Suppressor macrophage treated with lipopolysaccharide for 4 hours (primary cell): ENCODE measurements around the gene FBXO3.
A peak's percentile ranks its signal among the peaks of the same experiment; 100 is the strongest.
"Not testable (repeated sequence)": the region's sequence is repeated elsewhere in the genome, so short reads cannot be mapped to it uniquely, and the experiment has no call there.

Experiments
- DNase-seq: peaks from one replicate; pipeline ENCODE4 v3.0.0-alpha.2; 2020

The FBXO3 gene

GRCh38 chr11:33725496-33725895, 48.8 kb downstream of the FBXO3 start:
- no peak for DNase-seq

DNA sequence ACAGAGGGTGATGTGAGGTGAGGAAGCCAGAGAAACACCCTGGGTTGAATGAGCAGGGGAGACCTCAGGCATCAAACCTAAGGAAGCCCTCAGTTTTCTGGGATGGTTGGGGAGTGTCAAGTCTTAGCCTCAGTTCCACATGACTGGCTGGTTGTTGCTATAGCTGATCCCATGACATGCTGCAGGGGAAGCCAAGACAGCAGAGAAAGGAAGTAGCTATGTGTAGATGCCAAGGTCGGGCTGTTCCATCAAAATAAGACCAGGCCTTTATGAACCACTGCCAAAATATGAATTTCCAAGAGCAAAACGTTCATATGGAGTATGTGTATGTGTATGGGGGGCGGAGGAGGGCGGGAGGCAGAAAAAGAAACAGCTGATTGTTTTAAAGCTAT, 49.7 kb downstream of the FBXO3 start:
- DNase-seq = peak; percentile 73

- DNase-seq = peak; percentile 92
These were observed 51.0 kb downstream of the FBXO3 start for GRCh38 chr11:33723238-33723881.

DNA sequence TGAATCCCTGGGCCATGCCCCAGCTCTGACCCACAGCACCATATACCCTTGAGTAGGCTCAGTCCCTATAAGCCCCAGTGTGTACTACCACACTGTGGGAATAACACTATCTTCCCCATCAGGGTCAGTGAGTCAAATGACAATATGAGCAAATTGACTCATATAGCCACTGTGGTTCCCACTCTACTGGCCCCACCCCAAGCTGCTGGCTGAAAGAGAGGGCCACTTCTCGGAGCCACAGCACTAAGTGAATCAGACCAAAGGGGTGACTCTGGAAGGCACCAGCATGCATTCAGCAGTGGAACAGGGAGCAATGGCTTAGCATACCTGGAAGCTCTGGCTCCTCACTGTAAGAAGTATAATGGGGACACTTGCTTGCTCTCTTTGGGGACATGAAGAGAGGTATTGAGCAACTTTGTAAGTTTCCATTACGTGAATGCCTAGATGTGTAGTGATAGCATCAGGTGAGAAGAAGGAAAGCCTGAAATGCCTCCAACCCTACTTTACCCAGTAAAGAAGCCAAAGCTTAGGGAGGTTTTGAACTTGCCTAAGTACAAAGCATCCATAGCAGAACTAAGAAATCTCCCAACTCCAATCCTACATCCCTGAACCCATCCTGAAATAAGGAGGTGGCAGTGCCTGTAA, 51.6 kb downstream of the FBXO3 start:
- DNase-seq = peak; percentile 94

GRCh38 chr11:33721984-33722383, 52.3 kb downstream of the FBXO3 start:
- DNase-seq = no peak

DNA sequence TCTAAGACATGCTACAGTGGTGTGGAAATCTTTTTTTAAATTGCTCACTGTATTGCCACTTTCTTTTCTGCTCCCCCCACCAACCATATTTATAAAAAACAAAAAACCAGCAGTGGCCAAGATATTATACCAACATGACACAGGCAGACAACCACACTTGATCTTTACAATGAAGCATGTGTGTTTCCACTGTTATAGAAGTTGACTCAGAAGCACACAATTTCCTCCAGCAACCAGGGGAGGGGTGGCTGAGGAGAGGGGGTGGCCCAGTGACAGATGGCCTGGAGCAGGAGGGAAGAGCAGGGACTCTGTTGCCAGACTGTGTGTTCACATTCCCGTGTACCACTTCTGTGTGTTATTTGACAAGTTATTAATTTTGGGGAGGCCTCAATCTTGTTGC, 52.9 kb downstream of the FBXO3 start:
- DNase-seq = peak; percentile 80

DNA sequence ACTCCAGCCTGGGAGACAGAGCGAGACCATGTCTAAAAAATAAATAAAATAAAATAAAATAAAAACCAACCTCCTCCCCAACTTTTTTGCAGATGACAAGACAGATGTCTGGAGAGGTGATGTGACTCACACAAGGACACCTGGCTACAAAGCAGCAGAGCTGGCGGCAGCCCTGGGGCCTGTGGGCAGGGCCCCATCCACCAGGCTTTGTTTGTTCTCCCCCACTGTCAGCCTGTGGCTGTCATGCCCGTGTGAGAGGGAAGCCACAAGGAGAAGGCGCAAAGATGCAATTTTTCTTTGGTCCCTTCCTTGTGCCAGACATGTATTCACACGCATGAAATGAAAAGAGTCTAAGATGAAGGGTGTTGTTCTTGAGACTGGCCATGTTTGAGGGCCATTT, 54.7 kb downstream of the FBXO3 start:
- DNase-seq = no peak

GRCh38 chr11:33718440-33718839, 55.9 kb downstream of the FBXO3 start:
- DNase-seq = no peak

GRCh38 chr11:33716243-33716642, 58.1 kb downstream of the FBXO3 start:
- DNase-seq = no peak

GRCh38 chr11:33713856-33714398, 60.4 kb downstream of the FBXO3 start:
- no peak for DNase-seq

- DNase-seq = no peak
These were observed 61.0 kb downstream of the FBXO3 start for GRCh38 chr11:33713151-33713855.

DNA sequence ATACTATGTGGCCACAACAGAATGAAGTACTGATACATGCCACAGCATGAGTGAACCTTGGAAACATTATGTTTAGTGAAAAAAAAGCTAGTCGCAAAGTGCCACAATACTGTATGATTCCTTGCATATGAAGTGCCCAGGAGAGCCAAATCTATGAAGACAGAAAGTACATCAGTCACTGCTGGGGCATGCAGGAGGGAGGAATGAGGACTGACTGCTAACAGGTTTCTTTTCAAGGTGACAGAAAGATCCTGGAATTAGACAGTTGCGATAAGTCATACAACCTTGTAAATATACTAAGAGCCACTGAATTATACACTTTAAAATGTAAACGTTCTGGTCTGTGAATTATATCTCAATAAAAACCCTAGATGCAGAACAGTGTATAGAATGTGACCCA, 61.9 kb downstream of the FBXO3 start:
- DNase-seq = no peak

GRCh38 chr11:33709466-33709865, 64.9 kb downstream of the FBXO3 start:
- DNase-seq = no peak

DNA sequence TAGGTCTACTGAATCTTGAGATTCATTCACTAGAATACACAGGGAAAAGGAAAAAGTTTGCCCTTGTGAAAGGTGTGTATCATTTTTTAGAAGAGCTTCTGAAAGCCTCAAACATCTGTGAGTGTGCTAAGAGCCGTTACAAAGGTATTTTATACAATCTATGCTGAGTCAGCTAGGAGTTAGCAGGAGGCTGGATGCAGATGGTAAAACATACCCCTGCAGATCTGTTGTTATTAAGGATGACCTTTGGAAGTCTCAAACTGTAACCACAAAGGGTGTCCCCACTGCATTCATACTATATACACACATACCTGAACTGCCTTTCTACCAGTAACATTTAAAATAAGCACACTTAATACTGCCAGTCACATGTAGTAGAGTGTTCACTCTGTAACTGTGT, 65.3 kb downstream of the FBXO3 start:
- no peak for DNase-seq

- DNase-seq = not testable (repeated sequence)
These were observed 66.5 kb downstream of the FBXO3 start for GRCh38 chr11:33707831-33708230.

GRCh38 chr11:33706966-33707365, 67.4 kb downstream of the FBXO3 start:
- DNase-seq = no peak

GRCh38 chr11:33706546-33706945, 67.8 kb downstream of the FBXO3 start:
- no peak for DNase-seq

DNA sequence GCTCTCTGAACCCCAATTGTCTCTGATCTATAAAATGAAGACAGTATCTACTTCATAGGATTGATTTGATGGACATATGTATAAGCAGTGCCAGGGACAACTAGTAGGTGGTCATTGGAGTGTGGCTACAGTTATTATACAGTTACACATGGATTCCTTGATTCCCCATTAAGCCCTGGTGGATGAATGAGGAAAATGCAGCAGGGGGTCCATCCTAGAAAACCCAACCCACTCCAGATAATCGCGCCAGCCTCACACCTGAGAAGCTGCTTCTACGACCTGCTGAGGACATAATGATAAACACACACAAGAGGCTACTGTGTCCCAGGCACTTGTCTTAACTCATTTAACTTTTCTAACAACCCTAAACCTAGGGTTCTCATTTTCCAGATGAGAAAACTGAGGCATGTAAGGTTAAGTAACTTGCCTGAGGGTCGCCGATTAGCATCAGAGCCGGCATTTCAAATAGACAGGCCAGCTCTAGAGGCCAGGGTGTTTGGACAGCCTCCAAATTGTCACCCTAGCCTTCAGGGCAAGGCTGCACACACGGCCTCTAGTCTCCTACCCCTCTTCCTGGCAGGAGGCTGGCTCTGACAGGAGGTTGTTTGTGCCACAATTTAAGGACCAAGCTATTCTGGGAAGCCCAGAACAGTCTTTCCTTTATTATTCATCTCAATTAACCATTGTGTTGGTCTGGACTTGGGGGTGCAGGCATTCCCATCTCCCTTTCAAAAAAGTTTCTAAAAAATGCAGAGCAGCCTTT, 69.9 kb downstream of the FBXO3 start:
- no peak for DNase-seq

DNA sequence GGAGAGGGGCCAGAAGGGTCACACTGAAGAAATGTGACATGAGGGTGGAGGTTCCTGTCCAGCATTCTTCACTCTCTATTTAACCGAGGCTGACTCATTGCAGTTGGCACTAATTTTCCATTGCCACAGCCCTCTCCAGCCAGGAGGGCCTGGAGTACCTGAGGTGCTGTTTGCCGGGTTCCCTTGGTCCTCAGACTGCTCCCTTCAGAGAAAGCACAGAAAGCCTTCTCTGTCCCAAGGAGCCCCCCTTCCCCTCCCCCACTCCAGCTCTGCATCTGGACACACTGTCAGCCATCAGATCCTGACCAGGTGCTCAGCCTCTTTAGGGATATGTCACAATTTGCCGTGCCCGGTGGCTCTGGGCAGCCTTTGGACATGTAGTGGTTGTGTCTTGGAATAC, 70.5 kb downstream of the FBXO3 start:
- DNase-seq = no peak

- peak; percentile 40 for DNase-seq
These were observed 71.1 kb downstream of the FBXO3 start for GRCh38 chr11:33703234-33703633.

DNA sequence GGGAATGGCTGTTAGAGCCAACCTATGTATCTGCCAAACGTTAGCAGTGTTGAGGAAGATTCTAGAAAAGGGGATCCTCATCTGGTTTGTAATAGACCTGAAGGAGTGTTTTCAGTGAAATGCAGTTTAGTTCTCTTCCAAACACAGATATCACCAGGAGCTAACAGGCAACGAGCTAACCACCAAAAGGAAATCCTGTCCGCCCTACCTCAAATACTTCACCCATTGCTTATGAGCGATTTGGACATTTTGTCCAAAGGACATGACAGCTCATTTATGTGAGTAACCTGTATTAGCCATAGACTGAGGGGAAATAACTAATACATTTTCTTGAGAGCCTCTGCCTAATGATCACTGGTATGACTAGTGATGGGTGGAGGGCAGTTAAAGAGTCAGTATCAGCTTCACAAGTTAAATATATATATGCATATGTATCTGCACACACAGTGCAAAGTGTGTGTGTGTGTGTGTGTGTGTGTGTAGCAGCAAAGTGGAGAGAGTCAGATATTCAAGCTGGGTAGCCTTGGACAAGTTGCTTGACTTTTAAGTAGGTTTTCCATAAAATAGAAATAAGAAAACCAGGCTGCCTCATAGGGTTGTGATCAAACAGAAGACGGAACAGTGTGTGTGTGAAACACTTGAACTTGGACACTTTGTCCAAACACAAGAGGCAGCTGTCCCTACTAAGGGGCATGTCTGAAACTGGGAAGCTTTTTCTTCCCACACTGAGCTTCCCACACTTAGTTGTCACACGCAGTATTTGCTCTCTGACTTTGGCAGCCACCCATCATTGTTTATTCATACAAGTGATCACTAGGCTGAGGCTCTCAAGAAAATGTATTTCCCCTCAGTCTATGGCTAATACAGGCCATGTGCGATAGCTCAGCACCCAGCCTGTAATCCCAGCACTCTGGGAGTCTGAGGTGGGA, 72.8 kb downstream of the FBXO3 start:
- peak; percentile 62 for DNase-seq
